ENCODE results near the gene TOM1L2. TPM values are rescaled to one million over a fixed set of nuclear protein-coding genes. Genes with fewer than 3 reads are reported as not detected.

TOM1L2 gene
- total and polyA plus RNA-seq, 2 donors from 2014 or later, result 28.2 to 59.4 TPM

- peaks cover 0 to 18% (median 9%) of the 10 kb centered on the region in 3 donors for H3K36me3 ChIP-seq (ENCODE audit: control insufficient read depth in 2 of 3, insufficient read depth in 3 of 3, low read length in 3 of 3)
- intact Hi-C loops (cut with DNase I), result loop anchor here (10.0 kb wide), 1 partner anchor 145 kb away; the partner anchor contains the start of genes ATPAF2 and GID4
- FAIRE-seq, result no peak
Observed at GRCh38 chr17:17889922-17890321, 82.3 kb downstream of the TOM1L2 start.

GRCh38 chr17:17888821-17889220 is 83.4 kb downstream of the TOM1L2 start:
- Histone ChIP-seq H3K27me3 (ENCODE audit: control insufficient read depth, insufficient read depth, low read length) (no peaks in the 10 kb centered on the region), H3K4me1 (ENCODE audit: control insufficient read depth in 2 of 3, insufficient read depth in 2 of 3, low read depth in 1 of 3, low read length in 3 of 3) (no peaks in the 10 kb centered on the region), H3K4me3 (ENCODE audit: low read length in 3 of 3) (no peak overlapping the region), H3K27ac (ENCODE audit: low read depth in 2 of 2, low read length in 2 of 2) (no peak overlapping the region), H3K9me3 (ENCODE audit: control insufficient read depth in 2 of 3, insufficient read depth in 1 of 3, low read length in 3 of 3) (no peaks in the 10 kb centered on the region), H3K9ac (ENCODE audit: low read length in 3 of 3) (no peak overlapping the region), H3K36me3 (ENCODE audit: control insufficient read depth in 2 of 3, insufficient read depth in 3 of 3, low read length in 3 of 3) (peaks cover 0 to 18% (median 16%) of the 10 kb centered on the region in 3 donors)
- FAIRE-seq (no peak), DNase-seq (peak in 1 of 5 donors; percentile 16)
- TF ChIP-seq CTCF (IDR thresholded peaks at IDR 0.05; ENCODE audit: borderline replicate concordance, extremely low read depth, insufficient read depth), result no peak
- intact Hi-C loops (cut with DNase I), result no loop called here

More at GRCh38 chr17:17889922-17890321, 82.3 kb downstream of the TOM1L2 start:
- Histone ChIP-seq H3K27me3 (ENCODE audit: control insufficient read depth, insufficient read depth, low read length) (no peaks in the 10 kb centered on the region), H3K9me3 (ENCODE audit: control insufficient read depth in 2 of 3, insufficient read depth in 1 of 3, low read length in 3 of 3) (no peaks in the 10 kb centered on the region), H3K27ac (ENCODE audit: low read depth in 2 of 2, low read length in 2 of 2) (no peak overlapping the region), H3K4me3 (ENCODE audit: low read length in 3 of 3) (no peak overlapping the region), H3K9ac (ENCODE audit: low read length in 3 of 3) (no peak overlapping the region), H3K4me1 (ENCODE audit: control insufficient read depth in 2 of 3, insufficient read depth in 2 of 3, low read depth in 1 of 3, low read length in 3 of 3) (no peaks in the 10 kb centered on the region)
- no peak for DNase-seq
- TF ChIP-seq CTCF (IDR thresholded peaks at IDR 0.05; ENCODE audit: borderline replicate concordance, extremely low read depth, insufficient read depth), result no peak

- no peak overlapping the region for H3K27ac ChIP-seq (ENCODE audit: low read depth in 2 of 2, low read length in 2 of 2)
- no peaks in the 10 kb centered on the region for H3K9me3 ChIP-seq (ENCODE audit: control insufficient read depth in 2 of 3, insufficient read depth in 1 of 3, low read length in 3 of 3)
- peak in 1 of 5 donors; percentile 37 for DNase-seq
- no peak overlapping the region for H3K4me3 ChIP-seq (ENCODE audit: low read length in 3 of 3)
- peaks cover 0 to 18% (median 15%) of the 10 kb centered on the region in 3 donors for H3K36me3 ChIP-seq (ENCODE audit: control insufficient read depth in 2 of 3, insufficient read depth in 3 of 3, low read length in 3 of 3)
- H3K9ac ChIP-seq (ENCODE audit: low read length in 3 of 3), result no peak overlapping the region
- no peak for FAIRE-seq
- H3K27me3 ChIP-seq (ENCODE audit: control insufficient read depth, insufficient read depth, low read length), result no peaks in the 10 kb centered on the region
- no peaks in the 10 kb centered on the region for H3K4me1 ChIP-seq (ENCODE audit: control insufficient read depth in 2 of 3, insufficient read depth in 2 of 3, low read depth in 1 of 3, low read length in 3 of 3)
- intact Hi-C loops (cut with DNase I), result no loop called here
- no peak for TF ChIP-seq CTCF (IDR thresholded peaks at IDR 0.05; ENCODE audit: borderline replicate concordance, extremely low read depth, insufficient read depth)
Observed at GRCh38 chr17:17888371-17888770, 83.8 kb downstream of the TOM1L2 start.

All from kidney (tissue), 14 donors.